GM12864 (cell line): Measurements from ENCODE around the gene APOC3.
A peak's percentile ranks its signal among the peaks of the same experiment; 100 is the strongest.

ENCODE experiments used
- DNase-seq: peaks from one replicate; pipeline ENCODE4 v3.0.0-alpha.2; 2011; ENCODE audit warnings: low read depth
- H3K4me3 ChIP-seq: 2 replicates; pipeline ENCODE4 v1.5.1; 2011; ENCODE audit warnings: mild to moderate bottlenecking, low read depth, low read length, control low read depth
- TF ChIP-seq, protein P1 (sequence below): IDR thresholded peaks from 2 replicates; pipeline ENCODE4 v1.5.1; 2011; ENCODE audit warnings: low read depth, mild to moderate bottlenecking, moderate library complexity, low read length, control low read depth, inconsistent platforms; ENCODE audit errors: missing control alignments

APOC3 gene

GRCh38 chr11:116829525-116830183, at the start of gene APOC3:
Gene APOC3 (plus strand): TSS chr11:116829907. CDS start chr11:116830583, 676 bp downstream.
- no peak within 1 kb of the TSS for H3K4me3 ChIP-seq
- DNase-seq, result no peak
- TF ChIP-seq, protein P1, sequence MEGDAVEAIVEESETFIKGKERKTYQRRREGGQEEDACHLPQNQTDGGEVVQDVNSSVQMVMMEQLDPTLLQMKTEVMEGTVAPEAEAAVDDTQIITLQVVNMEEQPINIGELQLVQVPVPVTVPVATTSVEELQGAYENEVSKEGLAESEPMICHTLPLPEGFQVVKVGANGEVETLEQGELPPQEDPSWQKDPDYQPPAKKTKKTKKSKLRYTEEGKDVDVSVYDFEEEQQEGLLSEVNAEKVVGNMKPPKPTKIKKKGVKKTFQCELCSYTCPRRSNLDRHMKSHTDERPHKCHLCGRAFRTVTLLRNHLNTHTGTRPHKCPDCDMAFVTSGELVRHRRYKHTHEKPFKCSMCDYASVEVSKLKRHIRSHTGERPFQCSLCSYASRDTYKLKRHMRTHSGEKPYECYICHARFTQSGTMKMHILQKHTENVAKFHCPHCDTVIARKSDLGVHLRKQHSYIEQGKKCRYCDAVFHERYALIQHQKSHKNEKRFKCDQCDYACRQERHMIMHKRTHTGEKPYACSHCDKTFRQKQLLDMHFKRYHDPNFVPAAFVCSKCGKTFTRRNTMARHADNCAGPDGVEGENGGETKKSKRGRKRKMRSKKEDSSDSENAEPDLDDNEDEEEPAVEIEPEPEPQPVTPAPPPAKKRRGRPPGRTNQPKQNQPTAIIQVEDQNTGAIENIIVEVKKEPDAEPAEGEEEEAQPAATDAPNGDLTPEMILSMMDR, result no peak

GRCh38 chr11:116782728-116783127, 47.0 kb upstream of the APOC3 start:
- DNase-seq, result no peak
- TF ChIP-seq, protein P1, result no peak
- H3K4me3 ChIP-seq, result no peak overlapping the region

DNA sequence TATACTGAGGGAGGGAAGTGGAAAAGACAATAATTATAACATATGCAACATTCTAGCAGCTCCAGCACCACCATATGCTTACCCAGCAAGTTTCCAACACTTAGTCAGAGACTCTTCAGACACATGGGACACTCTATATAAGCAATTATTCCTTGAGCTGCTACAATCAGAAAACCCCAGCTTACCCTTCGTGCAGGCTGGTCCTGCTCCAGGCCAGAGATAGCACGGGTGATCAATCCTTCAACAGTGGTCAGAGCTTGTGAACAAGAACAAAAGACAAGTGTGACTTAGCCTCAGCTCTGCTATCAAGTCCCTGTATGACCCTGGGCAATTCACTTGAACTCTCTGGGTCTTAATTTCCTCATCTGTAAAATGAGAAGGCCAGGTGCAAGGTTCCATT, 43.4 kb upstream of the APOC3 start:
- H3K4me3 ChIP-seq, result no peak overlapping the region; the same call in 1 of the 2 replicates
- TF ChIP-seq, protein P1, result no peak
- DNase-seq, result no peak

DNA sequence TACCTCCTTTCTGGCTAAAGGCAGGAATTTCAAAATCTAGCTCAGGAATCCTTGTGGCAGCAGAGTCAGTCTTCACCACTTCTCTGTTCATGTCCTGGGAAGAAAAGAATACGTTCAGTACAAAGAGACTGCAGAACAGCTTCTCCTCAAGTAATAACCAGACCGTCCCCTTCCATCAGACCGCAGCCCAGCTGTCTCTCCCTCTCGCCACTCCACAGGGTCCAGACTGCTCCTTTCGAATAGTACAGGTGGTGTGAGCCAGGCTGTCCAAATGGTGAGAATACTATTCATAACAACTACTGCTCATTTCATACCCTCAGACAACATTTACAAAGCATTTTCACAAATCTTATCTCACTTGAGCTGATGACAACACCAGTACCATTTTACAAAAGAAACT, 42.7 kb upstream of the APOC3 start:
- TF ChIP-seq, protein P1, result no peak
- peak overlapping the region; percentile 88 for H3K4me3 ChIP-seq
- DNase-seq, result no peak

GRCh38 chr11:116787436-116787785, 42.3 kb upstream of the APOC3 start:
- peak overlapping the region; percentile 88 for H3K4me3 ChIP-seq
- TF ChIP-seq, protein P1, result no peak
- DNase-seq, result no peak

DNA sequence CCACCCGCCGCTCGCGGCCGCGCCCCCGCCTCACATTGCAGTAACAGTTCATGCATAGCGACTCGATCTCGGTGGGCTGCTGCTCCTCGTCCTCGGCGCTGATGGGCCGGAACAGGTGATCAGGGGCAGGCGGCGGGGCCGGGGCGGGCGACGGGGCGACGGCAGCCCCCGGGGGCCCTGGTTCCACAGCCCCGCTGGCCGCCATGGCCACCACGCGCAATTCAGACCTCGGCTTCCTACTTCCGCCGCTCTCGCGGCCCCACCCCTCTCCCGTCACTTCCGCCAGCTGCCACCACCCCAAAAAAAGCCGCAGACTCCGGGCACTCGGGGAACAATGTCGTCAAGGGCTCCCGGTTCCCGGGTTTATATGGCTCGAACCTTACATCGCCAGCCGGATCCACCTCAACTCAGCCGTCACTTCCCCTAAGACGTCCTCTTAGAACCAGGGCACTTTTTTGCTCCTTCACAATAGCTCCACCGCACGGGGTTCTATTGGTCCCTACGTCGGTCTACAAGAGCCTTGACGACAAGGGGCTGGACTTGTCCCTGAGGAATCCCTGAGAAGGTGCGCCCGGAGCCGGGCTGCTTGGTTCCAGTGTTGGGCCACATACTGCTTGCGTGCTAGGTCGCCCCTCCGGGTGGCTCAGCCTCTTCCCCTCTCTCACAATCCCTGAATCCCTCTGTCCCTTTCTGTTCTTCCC, 41.8 kb upstream of the APOC3 start, which contains the start of gene ZPR1:
Gene ZPR1 (minus strand): TSS at position 238 of the 701 bp plus-strand sequence. CDS start 33 bp downstream, at position 205.
- TF ChIP-seq, protein P1, result no peak
- no peak for DNase-seq
- peak within 1 kb of the TSS; percentile 88 for H3K4me3 ChIP-seq
